Fibroblast of the conjunctiva (primary cell): ENCODE measurements around the gene PLEKHN1.

Experiments used
- DNase-seq: peaks from one replicate; pipeline ENCODE4 v3.0.0-alpha.2; 2010; ENCODE audit warnings: low read depth

The PLEKHN1 gene

GRCh38 chr1:966135-966703 is at the start of gene PLEKHN1:
PLEKHN1 (plus strand) TSS chr1:966482; CDS start chr1:966532, 50 bp downstream.
- no peak for DNase-seq

- no peak for DNase-seq
Observed at GRCh38 chr1:917076-917459, 49.2 kb upstream of the PLEKHN1 start.

- DNase-seq = no peak
Observed at GRCh38 chr1:917466-918091, 48.7 kb upstream of the PLEKHN1 start.

DNA sequence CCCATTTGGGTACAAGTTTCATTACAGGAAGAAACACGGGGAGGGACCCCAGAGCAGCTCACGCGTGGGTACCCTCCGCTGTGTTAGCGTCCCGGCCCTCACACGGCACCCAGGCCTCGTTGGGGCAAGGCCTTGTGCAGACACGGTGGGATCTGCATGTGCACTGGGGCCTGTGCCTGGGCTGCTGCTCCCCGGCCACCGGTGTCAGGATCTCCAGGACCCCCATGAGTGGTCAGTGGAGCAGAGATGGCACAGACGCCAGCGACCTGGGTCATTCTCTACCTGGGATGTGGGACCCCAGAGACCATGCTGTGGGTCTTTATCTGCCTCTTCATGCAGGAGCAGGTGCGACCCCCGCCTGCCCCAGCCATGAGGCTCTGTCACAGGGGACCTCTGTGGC is 47.9 kb upstream of the PLEKHN1 start:
- DNase-seq = no peak

DNA sequence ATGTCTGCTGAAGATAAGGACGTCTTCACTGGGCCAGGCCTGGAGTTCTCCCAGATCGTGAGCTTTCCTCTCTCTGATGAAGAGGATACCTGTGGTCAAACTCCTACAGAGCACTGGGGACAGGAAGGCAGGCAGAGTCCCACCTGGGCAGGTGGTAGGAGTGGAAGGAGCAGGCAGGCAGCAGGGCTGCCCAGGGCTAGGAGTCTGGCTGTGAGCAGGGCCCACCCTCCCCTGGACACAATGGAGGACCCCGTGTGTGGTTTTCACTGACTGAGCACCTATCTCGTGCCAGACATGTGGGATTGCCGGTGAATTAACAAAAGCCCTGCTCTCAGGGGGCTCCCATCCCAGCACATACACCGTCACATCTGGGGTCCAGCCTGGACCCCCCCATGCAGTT is 47.4 kb upstream of the PLEKHN1 start:
- no peak for DNase-seq

DNA sequence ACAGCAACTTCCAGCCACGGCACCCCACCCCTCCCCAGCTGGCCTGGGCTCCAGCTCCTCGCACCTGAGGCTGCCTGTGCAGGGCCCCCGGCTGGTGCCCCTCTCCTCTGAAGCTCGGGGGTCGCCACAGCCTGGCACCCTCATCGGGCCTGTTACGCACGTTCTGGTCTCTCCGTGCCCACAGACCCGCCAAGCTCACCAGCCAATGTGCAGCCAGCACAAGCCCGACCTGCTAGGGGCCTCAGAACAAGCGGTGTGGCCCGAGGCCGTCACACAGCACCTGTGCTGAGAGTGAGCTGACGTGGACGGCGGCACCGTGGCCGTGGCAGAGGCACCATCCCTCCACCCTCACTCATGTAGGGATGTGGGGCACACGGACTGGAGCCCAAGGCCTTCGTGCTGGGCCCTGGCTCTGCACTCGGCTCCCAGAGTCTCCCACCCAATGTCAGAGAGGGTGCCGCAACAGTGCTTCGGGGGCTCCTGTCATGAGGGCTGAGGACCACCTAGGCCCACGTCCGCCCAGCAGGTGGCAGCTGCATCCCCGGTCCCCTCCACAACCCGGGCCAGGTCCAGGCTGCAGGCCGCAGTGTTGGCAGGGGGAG is 46.9 kb upstream of the PLEKHN1 start:
- no peak for DNase-seq

GRCh38 chr1:920010-920409 is 46.3 kb upstream of the PLEKHN1 start:
- DNase-seq = no peak

DNA sequence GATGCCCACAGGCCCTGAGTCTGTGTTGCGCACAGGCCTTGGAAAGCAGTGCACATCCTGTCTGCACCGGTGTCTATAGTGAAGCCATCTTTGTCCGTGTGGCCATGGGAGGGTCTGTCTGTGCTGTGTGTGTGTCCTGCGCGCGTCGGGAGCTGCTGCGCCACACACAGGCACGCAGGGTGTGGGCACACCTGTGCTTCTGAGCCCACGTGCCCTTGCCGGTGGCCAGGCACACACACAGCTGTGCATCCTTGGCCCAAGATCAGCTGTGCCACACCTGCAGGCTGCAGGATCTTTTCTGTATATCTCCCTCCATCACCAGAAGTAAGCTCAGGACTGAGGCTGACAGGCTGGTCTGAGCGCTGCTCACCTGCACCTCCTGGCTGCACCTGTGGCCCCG is 45.8 kb upstream of the PLEKHN1 start:
- DNase-seq = no peak

GRCh38 chr1:921011-921837 is 45.1 kb upstream of the PLEKHN1 start:
- DNase-seq = no peak

DNA sequence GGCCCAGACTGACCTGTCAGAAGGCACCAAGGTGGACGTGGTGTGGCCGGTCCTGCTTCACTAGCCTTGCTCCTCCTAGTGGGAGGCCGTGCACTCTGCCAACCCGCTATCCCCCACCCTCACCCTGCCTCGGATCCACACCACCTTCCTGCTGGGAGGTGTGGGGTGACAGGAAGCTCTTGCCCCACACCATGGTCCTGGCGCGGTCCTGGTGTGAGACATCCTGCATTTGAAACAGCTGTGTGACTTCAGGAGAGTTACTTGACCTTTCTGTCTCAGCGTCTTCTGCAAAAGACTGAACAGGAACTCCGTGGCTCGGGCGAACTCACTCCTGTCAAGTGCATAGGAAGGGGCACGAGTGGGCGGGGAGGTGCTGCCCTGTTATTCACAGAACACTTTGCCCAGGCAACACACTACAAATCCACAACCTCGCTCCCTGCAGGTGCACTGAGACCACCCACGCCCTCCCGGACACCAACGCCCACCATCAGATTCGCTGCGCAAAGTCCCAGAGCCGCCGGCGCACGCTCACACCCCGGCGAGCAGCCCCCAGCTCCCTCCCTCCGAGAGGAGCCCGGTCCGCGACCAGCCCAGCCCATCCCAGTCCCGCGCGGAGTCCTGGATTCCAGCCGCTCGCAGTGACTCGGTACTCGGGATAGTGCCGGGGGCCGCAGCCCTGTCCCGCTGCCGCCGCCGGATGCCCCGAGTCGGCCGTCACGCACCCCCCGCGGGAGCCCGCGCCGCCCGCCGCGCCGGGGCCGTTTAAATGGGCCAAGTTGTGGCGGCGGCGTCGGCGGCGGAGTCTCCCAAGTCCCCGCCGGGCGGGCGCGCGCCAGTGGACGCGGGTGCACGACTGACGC is 42.9 kb upstream of the PLEKHN1 start, which contains the start of gene SAMD11:
TSS of gene SAMD11 (plus strand) at position 793 of the 860 bp plus-strand sequence. CDS start 509 bp downstream, outside the sequence.
- DNase-seq = no peak

DNA sequence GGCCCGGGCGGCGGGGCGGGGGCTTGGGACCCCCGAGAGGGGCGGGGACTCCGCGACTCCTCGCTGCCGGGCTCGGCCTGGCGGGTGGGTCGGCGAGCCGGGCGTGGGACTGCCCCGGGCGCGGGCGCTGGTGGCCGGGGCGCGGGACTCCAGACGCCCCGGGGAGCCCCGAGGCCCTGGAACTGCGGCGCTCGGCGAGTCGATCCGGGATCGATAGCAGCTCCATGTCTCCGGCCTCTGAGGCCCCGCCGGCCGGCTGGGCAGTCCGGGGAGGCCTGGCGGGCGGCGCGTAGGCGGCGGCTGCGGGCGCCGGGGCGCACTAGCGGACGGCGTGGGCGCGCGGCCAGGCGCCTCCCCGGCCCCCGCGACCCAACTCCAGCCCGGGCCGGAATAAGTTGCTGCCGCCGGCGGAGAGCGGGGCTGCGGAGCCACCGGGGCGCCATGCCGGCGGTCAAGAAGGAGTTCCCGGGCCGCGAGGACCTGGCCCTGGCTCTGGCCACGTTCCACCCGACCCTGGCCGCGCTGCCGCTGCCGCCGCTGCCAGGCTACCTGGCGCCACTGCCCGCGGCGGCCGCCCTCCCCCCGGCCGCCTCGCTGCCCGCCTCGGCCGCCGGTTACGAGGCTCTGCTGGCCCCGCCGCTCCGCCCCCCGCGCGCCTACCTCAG is 42.2 kb upstream of the PLEKHN1 start:
- no peak for DNase-seq

DNA sequence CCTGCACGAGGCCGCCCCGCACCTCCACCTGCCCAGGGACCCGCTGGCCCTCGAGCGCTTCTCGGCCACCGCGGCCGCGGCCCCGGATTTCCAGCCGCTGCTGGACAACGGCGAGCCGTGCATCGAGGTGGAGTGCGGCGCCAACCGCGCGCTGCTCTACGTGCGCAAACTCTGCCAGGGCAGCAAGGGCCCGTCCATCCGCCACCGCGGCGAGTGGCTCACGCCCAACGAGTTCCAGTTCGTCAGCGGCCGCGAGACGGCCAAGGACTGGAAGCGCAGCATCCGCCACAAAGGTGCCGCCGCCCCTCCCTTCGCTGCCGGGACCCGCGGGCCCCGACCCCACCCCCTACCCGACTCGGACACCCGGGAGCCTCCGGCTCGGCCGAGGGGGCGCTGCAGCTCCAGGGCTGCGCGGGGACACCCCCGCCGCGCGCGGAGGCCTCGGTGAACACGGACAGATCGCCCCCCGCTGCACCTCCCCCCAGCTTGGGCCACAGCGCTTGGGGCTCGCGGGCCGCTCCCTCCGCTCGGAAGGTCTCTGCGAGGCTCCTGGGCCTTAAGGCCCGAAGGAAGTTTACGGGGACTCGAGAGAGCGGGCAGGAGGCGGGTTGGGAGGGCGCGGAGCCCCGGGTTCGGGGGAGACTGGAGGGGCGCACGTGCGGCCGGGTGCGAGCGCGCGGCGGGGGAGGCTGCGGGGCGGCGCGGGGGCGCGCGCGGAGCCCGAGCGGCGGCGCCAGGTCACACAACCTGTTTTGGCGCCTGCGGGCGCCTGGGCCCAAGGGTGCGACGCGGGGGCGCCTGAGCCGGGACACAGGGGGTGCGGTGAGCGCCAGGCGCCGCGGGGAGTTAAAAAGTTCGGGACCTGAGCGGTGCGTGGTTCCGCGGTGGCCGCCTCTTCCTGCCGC is 41.4 kb upstream of the PLEKHN1 start:
- no peak for DNase-seq

- DNase-seq = no peak
Observed at GRCh38 chr1:925561-926421, 40.5 kb upstream of the PLEKHN1 start.

GRCh38 chr1:927234-927633 is 39.0 kb upstream of the PLEKHN1 start:
- no peak for DNase-seq

DNA sequence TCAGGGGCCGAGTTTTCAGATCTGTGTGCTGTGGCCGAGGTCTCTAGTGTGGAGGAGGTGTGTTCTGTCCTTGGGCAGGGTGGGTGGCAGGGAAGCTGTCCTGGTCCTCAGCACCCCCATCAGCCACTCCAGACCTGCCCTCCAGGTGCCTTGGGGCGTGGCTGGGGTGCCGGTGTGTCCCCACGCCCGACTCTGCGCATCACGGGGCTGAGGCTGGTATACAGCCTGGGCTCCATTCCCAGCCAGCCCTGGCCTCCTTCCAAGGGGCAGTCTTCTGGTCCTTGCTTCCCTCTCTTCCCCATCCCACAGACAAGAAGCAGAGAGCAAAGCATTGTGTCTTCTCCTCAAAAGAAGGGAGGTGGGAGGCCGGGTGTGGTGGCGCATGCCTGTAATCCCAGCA is 38.5 kb upstream of the PLEKHN1 start:
- DNase-seq = no peak

DNA sequence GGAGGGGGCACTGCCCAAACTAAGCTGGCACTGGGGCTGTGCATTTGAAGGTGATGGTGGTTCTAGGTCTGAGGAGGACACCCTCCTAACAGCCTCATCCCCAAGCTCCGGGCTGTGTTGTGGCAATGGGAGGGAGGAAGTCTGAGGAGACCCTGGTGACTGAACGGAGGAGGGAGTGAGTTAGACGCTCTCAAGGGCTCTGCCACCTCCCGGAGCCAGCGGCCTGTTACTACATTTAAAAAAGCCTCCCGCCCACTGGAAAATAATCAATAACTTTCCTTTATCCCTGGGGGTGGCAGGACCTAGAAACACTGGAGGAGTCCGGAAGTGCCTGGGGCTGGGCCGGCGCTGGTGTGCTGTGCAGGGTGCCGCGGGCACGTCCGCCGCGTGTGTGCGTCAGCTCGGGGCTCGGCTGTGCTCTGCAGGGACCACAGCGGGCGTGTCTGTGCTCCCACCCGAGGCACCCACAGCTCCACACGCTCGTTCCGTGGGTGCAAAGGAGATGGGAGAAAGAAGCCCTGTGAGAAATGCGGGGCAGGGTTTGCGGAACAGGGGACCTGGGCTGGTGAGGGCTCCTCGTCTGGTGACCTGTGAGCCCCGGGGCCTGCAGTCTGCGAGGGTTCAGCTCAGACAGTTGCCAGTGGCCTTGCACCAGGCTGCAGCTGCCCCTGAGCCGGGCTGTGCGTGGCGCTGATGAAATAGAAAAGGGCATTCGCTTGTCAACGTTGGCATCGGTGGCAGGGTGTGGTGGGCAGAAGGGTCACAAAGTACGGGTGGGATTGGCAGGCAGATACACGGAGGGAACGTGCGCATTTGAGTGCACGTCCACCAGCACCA is 37.2 kb upstream of the PLEKHN1 start:
- DNase-seq = no peak

DNA sequence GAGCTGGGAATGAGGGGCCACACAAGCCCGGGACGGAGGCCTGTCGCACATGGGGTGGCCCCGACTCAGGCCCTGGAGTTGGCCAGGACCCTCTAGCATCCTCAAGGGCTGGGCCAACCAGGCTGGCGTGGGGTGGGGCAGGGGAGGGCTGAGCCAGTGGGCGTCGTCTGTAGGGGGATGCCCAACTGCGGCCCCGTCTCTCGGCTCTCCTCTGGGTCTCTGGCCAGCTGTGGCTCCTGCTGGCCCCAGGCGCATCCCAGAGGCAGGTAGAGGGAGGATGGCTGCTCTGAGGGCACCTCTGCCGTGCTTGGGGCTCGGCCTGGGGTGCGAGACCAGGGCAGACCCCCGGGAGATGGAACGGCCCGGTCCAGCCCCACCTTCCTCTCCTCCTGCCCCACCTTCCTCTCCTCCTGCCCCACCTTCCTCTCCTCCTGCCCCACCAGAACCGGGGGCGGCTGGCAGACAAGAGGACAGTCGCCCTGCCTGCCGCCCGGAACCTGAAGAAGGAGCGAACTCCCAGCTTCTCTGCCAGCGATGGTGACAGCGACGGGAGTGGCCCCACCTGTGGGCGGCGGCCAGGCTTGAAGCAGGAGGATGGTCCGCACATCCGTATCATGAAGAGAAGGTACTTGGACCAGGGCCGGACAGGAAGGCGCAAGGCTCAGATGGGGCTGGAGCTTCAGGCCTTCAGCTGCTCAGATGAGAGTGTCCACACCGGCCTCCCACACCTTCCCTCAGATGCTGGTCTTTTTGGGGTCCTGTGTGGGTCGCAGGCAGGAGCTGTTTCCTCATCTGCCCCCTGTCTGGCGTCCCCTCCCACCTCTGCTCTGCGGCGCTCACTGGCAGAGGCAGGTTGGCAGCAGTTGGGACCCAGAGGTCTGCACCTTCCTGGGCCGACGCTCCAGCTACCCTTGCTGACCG is 36.3 kb upstream of the PLEKHN1 start:
- no peak for DNase-seq
